A549 (cell line): ENCODE measurements around the gene PRSS12.

Experiments
- CBX2 ChIP-seq: fragments of 200-600 bp; sonication (generic); IDR thresholded peaks from 2 replicates; pipeline ENCODE4 v1.6.1; 2016; ENCODE audit warnings: low read depth, mild to moderate bottlenecking, borderline replicate concordance
- ESRRA ChIP-seq: fragments of 150-350 bp; IDR thresholded peaks from 2 replicates; pipeline ENCODE4 v1.6.1; 2014; ENCODE audit warnings: mild to moderate bottlenecking, low read length, borderline replicate concordance
- NFE2L2 ChIP-seq: fragments of 150-350 bp; conservative IDR thresholded peaks from 2 replicates; pipeline ENCODE4 v1.6.1; 2014; ENCODE audit warnings: low read length
- RFX5 ChIP-seq: fragments of 450-650 bp; IDR thresholded peaks from 2 replicates; pipeline ENCODE4 v1.7.1; 2014; ENCODE audit warnings: antibody characterized with exemption, mild to moderate bottlenecking, moderate library complexity
- TF ChIP-seq, protein P1 (sequence below): fragments of >200 bp; sonication (Bioruptor Twin); formaldehyde crosslinking; IDR thresholded peaks from 3 replicates; pipeline ENCODE4 v1.5.1; 2016

GRCh38 chr4:118281611-118282442 lies 71.0 kb downstream of the PRSS12 start:
- TF ChIP-seq CBX2 (no peak), RFX5 (no peak), NFE2L2 (no peak), ESRRA (no peak)
- TF ChIP-seq, protein P1, sequence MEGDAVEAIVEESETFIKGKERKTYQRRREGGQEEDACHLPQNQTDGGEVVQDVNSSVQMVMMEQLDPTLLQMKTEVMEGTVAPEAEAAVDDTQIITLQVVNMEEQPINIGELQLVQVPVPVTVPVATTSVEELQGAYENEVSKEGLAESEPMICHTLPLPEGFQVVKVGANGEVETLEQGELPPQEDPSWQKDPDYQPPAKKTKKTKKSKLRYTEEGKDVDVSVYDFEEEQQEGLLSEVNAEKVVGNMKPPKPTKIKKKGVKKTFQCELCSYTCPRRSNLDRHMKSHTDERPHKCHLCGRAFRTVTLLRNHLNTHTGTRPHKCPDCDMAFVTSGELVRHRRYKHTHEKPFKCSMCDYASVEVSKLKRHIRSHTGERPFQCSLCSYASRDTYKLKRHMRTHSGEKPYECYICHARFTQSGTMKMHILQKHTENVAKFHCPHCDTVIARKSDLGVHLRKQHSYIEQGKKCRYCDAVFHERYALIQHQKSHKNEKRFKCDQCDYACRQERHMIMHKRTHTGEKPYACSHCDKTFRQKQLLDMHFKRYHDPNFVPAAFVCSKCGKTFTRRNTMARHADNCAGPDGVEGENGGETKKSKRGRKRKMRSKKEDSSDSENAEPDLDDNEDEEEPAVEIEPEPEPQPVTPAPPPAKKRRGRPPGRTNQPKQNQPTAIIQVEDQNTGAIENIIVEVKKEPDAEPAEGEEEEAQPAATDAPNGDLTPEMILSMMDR = no peak
